Mesothelial cell of epicardium (in vitro differentiated cells): Measurements from ENCODE around the gene RNF152. TPM values are rescaled to one million over a fixed set of nuclear protein-coding genes. Genes with fewer than 3 reads are reported as not detected.

Source experiments
- DNase-seq, 2 experiments: peaks; one replicate each; pipeline ENCODE4 v3.0.0; 2021; ENCODE audit warnings: low spot score in 2 of 2; ENCODE audit not compliant: unreplicated experiment in 2 of 2
- H3K27ac Mint-ChIP-seq: 2 replicates; pipeline ENCODE4 v1.8.0; 2021; ENCODE audit warnings: mixed read lengths
- H3K27me3 Mint-ChIP-seq: 2 replicates; pipeline ENCODE4 v1.8.0; 2021; ENCODE audit warnings: low read depth, mixed read lengths
- H3K36me3 Mint-ChIP-seq: 2 replicates; pipeline ENCODE4 v1.8.0; 2021; ENCODE audit warnings: mixed read lengths
- H3K4me1 Mint-ChIP-seq: 2 replicates; pipeline ENCODE4 v1.8.0; 2021; ENCODE audit warnings: mixed read lengths
- H3K4me3 Mint-ChIP-seq: 2 replicates; pipeline ENCODE4 v1.8.0; 2021; ENCODE audit warnings: mild to moderate bottlenecking, moderate library complexity, mixed read lengths
- H3K9me3 Mint-ChIP-seq: 2 replicates; pipeline ENCODE4 v1.8.0; 2021; ENCODE audit warnings: mixed read lengths
- total RNA-seq: library from RNA; stranded (reverse); gene quantifications from 3 replicates; pipeline ENCODE4 v1.2.1, GENCODE V29; 2021
- TF ChIP-seq, protein P1 (sequence below): fragments of 200-600 bp; sonication (generic); IDR thresholded peaks from one replicate; pipeline ENCODE4 v1.5.0; 2021; ENCODE audit warnings: antibody characterized with exemption; ENCODE audit not compliant: unreplicated experiment

RNF152 gene
- total RNA-seq, 1 donor from 2014 or later, result 28.6 TPM

DNA sequence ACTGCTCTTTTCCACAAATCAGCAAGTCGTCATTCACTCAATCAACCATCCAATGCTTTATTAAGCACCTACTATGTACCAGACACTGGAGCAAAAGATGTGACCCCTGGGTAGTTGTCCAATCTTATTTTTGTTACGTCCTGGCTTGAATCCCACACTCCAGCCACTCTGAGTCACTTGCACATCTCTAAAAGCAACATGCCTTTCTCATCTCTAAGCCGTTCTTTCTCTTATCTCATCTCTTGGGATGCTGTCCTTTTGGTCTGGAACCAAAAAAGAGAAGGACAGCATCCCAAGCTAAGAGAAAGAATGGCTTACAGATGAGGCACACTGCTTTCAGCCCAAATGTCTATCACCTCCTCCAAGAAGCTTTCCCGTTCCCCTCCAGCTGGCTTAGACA lies 58.8 kb downstream of the RNF152 start:
- TF ChIP-seq, protein P1, sequence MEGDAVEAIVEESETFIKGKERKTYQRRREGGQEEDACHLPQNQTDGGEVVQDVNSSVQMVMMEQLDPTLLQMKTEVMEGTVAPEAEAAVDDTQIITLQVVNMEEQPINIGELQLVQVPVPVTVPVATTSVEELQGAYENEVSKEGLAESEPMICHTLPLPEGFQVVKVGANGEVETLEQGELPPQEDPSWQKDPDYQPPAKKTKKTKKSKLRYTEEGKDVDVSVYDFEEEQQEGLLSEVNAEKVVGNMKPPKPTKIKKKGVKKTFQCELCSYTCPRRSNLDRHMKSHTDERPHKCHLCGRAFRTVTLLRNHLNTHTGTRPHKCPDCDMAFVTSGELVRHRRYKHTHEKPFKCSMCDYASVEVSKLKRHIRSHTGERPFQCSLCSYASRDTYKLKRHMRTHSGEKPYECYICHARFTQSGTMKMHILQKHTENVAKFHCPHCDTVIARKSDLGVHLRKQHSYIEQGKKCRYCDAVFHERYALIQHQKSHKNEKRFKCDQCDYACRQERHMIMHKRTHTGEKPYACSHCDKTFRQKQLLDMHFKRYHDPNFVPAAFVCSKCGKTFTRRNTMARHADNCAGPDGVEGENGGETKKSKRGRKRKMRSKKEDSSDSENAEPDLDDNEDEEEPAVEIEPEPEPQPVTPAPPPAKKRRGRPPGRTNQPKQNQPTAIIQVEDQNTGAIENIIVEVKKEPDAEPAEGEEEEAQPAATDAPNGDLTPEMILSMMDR, result no peak
- Mint-ChIP-seq H3K36me3 (peaks cover 13% of the 10 kb centered on the region), H3K27me3 (no peaks in the 10 kb centered on the region), H3K27ac (no peak overlapping the region), H3K4me3 (no peak overlapping the region), H3K4me1 (peaks cover 7% of the 10 kb centered on the region), H3K9me3 (peaks cover 27% of the 10 kb centered on the region)
- DNase-seq, result no peak

DNA sequence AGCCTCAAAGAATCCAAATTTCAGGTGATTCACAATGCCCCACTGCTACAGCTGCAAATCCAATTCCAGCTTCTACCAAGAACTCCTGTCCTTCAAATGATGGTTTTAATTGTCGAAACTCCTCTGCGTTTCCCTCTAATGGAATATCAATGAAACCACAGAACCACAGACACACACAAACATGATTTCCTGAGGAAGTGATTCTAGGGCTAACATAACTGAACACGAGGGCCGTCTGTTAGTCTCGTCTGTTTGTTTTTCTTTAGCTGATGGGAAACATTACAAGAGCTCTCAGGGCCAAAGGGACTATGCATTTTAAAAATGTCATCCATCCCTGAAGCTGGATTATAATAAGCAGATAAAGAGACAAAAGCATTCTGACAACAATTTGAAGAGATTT lies 59.4 kb downstream of the RNF152 start:
- Mint-ChIP-seq H3K4me3 (no peak overlapping the region), H3K9me3 (peaks cover 23% of the 10 kb centered on the region), H3K27me3 (no peaks in the 10 kb centered on the region), H3K4me1 (peaks cover 7% of the 10 kb centered on the region), H3K36me3 (peaks cover 9% of the 10 kb centered on the region), H3K27ac (no peak overlapping the region)
- TF ChIP-seq, protein P1, result no peak
- DNase-seq, result no peak

DNA sequence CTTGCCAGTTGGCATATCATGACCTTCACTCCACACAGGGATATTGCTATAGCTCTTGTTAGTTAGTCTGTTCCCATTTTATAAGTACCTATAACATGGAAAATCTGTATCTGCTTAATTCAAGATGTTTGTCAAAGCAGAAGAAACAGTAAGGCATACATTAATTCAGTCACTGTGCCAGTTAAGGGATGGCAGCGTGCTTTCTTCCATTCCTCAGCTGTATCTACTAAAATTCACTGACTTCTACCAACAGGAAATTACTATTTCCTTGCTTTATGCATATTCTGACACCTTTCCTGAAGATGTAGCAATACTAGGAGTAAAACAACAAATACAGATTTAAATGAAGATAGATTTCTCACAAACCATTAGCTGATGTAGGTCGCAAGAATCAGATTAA lies 59.9 kb downstream of the RNF152 start:
- Mint-ChIP-seq H3K27me3 (no peaks in the 10 kb centered on the region), H3K4me1 (peaks cover 7% of the 10 kb centered on the region), H3K9me3 (peaks cover 23% of the 10 kb centered on the region), H3K27ac (no peak overlapping the region), H3K4me3 (no peak overlapping the region), H3K36me3 (peaks cover 9% of the 10 kb centered on the region)
- no peak for DNase-seq
- TF ChIP-seq, protein P1, result no peak

DNA sequence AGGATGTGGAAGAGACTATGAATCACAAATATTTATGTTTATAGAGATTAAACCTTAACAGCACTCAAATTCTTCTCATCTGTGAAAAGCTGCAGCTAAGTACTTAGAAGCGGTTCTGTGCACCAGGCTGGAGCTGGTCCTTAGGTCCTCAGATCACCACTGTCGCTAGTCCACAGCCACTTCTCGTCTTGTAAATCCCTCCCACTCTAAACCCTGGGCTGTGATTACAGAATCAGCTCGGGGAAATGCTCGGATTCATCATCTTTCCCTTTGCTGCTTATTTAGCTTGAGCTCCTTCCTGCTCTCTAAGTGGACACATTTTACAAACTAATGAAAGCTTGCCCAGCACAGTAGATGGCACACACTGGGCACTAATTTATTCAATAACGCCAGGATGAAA lies 61.7 kb downstream of the RNF152 start:
- Mint-ChIP-seq H3K4me1 (peaks cover 13% of the 10 kb centered on the region), H3K9me3 (peaks cover 12% of the 10 kb centered on the region), H3K27me3 (no peaks in the 10 kb centered on the region), H3K36me3 (peaks cover 6% of the 10 kb centered on the region), H3K27ac (no peak overlapping the region), H3K4me3 (no peak overlapping the region)
- no peak for DNase-seq
- TF ChIP-seq, protein P1, result no peak

DNA sequence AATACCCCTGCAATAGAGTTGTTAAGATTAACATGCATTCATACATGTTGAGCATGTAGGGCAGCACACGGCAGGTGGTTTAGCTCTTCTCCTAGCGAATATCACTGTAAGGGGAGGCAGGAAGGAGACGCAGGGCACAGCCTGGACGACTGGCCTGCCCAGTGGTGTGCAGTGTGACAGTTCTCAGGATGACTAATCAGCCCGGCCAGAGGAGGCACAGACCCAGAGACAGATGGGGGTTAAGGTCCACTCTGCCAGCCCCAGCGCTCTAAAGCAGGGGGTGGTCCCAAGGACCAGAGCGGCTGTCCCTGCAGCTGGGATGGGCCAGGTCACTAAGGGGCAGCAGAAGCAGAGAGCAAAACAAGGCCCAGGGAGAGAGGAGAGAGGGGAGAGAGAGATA lies 63.7 kb downstream of the RNF152 start:
- Mint-ChIP-seq H3K27ac (no peak overlapping the region), H3K4me1 (peaks cover 28% of the 10 kb centered on the region), H3K4me3 (no peak overlapping the region)

More for the DNA sequence above, 63.7 kb downstream of the RNF152 start:
- Mint-ChIP-seq H3K27me3 (no peaks in the 10 kb centered on the region), H3K36me3 (no peaks in the 10 kb centered on the region), H3K9me3 (no peaks in the 10 kb centered on the region)
- TF ChIP-seq, protein P1, result no peak
- no peak for DNase-seq
